B cell (primary cell): Measurements from ENCODE around the gene TSPAN9.

Experiments used
- CTCF ChIP-seq: fragments of 200-600 bp; IDR thresholded peaks from one replicate; pipeline ENCODE4 v1.8.0; 2022; ENCODE audit warnings: antibody characterized with exemption, mild to moderate bottlenecking
- EZH2 ChIP-seq: IDR thresholded peaks from 2 replicates; pipeline ENCODE4 v1.6.1; 2012; ENCODE audit warnings: borderline replicate concordance, low read depth, mild to moderate bottlenecking, moderate library complexity, low read length; ENCODE audit not compliant: insufficient read depth, poor library complexity, severe bottlenecking

GRCh38 chr12:3279832-3280231 is 202.7 kb downstream of the TSPAN9 start:
- no peak for TF ChIP-seq CTCF
- no peak for TF ChIP-seq EZH2
